ENCODE measurements around the gene LIG1. TPM values are rescaled to one million over a fixed set of nuclear protein-coding genes. Genes with fewer than 3 reads are reported as not detected.

The LIG1 gene
- total and polyA plus RNA-seq, 2 donors from 2014 or later = 14.0 to 25.9 TPM

DNA sequence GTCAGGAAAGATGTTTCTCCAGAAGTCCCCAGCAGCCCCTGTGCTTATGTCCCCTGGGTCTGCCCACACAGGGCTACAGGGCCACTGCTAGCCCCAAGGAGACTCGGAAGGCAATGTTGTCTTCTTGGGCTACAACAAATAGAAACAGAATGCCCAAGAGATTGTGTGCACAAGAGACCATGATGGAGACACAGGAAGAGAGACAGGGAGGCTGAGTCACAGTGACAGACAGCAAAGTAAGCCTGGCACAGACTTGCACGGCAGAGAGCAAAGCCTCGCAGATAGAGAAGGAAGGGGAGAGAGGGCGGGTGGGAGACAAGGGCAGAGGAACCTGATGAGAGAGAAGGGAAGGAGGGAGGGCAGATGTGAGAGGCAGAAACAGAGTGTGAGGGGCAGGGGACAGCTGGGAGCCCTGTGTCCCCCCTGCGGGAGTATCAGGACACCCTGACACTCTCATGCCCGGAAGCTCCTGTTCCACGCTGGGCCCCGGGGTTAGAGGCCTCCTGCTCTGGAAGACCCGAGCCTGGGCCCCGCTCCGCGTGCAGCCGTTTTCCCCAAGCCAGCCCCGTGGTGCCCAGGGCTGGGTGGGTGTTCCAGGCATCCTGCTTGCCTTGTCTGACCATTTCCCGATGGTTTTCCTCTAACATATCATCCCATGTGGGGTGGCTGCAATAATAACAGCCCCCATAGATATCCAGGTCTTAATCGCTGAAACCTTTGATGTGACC is 56.8 kb downstream of the LIG1 start:
- FAIRE-seq = no peak
- intact Hi-C loops (cut with DNase I) = no loop called here

DNA sequence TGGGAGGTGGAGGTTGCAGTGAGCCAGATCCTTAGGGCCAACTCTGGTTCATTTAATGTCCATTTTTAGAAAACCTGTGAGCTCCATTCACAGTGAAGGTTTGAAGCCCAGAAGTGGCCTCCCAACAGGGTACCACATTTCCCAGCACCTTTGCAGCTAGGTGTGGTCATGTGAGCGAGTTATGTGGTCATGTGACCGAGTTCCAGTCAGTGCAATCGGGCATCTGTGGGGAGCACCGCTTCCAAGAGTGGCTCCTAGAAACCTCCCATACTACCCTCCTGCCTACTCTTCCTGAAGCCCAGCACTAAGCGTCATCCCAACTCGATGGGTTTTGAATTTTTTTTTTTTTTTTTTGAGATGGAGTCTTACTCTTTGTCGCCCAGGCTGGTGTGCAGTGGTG is 58.9 kb downstream of the LIG1 start:
- no peak for TF ChIP-seq CTCF (IDR thresholded peaks at IDR 0.05; ENCODE audit: borderline replicate concordance, extremely low read depth, insufficient read depth)

More for the DNA sequence above, 56.8 kb downstream of the LIG1 start:
- Histone ChIP-seq H3K9ac (ENCODE audit: low read length in 3 of 3) (no peak overlapping the region), H3K27ac (ENCODE audit: low read depth in 2 of 2, low read length in 2 of 2) (no peak overlapping the region), H3K36me3 (ENCODE audit: control insufficient read depth in 2 of 3, insufficient read depth in 3 of 3, low read length in 3 of 3) (no peaks in the 10 kb centered on the region), H3K4me1 (ENCODE audit: control insufficient read depth in 2 of 3, insufficient read depth in 2 of 3, low read depth in 1 of 3, low read length in 3 of 3) (peaks cover 0 to 5% (median 0%) of the 10 kb centered on the region in 3 donors), H3K4me3 (ENCODE audit: low read length in 3 of 3) (no peak overlapping the region), H3K27me3 (ENCODE audit: control insufficient read depth, insufficient read depth, low read length) (no peaks in the 10 kb centered on the region), H3K9me3 (ENCODE audit: control insufficient read depth in 2 of 3, insufficient read depth in 1 of 3, low read length in 3 of 3) (no peaks in the 10 kb centered on the region)
- DNase-seq = no peak
- no peak for TF ChIP-seq CTCF (IDR thresholded peaks at IDR 0.05; ENCODE audit: borderline replicate concordance, extremely low read depth, insufficient read depth)

DNA sequence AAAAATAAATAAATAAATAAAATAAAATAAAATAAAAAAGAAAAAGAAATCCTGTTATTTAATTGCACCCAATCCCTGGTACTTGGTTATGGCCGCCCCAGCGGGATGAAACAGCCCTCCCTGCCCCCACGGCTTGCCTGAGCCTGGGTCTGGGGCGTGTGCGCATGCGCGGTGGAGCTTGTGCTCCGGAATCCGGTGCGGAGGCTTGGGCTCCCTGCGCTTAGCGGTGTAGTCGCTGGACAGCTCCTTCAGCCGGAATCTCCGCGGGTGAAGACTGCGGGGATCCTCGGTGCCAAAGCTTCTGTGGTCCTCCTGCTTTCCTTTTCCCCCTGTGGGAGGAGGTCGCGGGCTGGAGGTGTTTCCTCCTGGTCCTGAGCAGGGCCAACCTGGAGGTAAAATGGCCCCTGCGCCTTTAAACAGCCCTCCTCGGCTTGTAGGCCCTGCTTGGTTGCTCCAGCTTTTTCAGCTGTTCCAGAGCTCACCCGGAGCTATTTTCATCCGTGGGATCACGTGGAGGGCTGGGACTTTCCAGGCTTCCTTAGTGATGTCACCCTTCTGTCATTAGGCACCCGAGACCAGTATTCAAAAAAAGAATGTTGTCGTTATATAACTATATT is 59.7 kb downstream of the LIG1 start, which contains the start of gene PLA2G4C:
TSS of gene PLA2G4C (minus strand) at position 468 of the 617 bp plus-strand sequence. CDS start 4,288 bp downstream, outside the sequence.
- Histone ChIP-seq H3K4me3 (ENCODE audit: low read length in 3 of 3) (peak within 1 kb of the TSS; percentile 61 to 71 (median 67)), H3K4me1 (ENCODE audit: control insufficient read depth in 2 of 3, insufficient read depth in 2 of 3, low read depth in 1 of 3, low read length in 3 of 3) (peaks cover 0 to 5% (median 0%) of the 10 kb centered on the region in 3 donors), H3K27ac (ENCODE audit: low read depth in 2 of 2, low read length in 2 of 2) (peak within 1 kb of the TSS; percentile 96 to 98), H3K9me3 (ENCODE audit: control insufficient read depth in 2 of 3, insufficient read depth in 1 of 3, low read length in 3 of 3) (no peaks in the 10 kb centered on the region), H3K36me3 (ENCODE audit: control insufficient read depth in 2 of 3, insufficient read depth in 3 of 3, low read length in 3 of 3) (no peaks in the 10 kb centered on the region), H3K9ac (ENCODE audit: low read length in 3 of 3) (peak within 1 kb of the TSS; percentile 18 to 81 (median 78)), H3K27me3 (ENCODE audit: control insufficient read depth, insufficient read depth, low read length) (no peaks in the 10 kb centered on the region)
- FAIRE-seq (peak; percentile 21), DNase-seq (peak; percentile 91 to 96 (median 95))
- no peak for TF ChIP-seq CTCF (IDR thresholded peaks at IDR 0.05; ENCODE audit: borderline replicate concordance, extremely low read depth, insufficient read depth)
- intact Hi-C loops (cut with DNase I) = no loop called here

More for the DNA sequence above, 58.9 kb downstream of the LIG1 start:
- intact Hi-C loops (cut with DNase I) = no loop called here
- Histone ChIP-seq H3K4me1 (ENCODE audit: control insufficient read depth in 2 of 3, insufficient read depth in 2 of 3, low read depth in 1 of 3, low read length in 3 of 3) (peaks cover 0 to 5% (median 0%) of the 10 kb centered on the region in 3 donors), H3K4me3 (ENCODE audit: low read length in 3 of 3) (peak overlapping the region in 1 of 3 donors; percentile 71), H3K36me3 (ENCODE audit: control insufficient read depth in 2 of 3, insufficient read depth in 3 of 3, low read length in 3 of 3) (no peaks in the 10 kb centered on the region), H3K9me3 (ENCODE audit: control insufficient read depth in 2 of 3, insufficient read depth in 1 of 3, low read length in 3 of 3) (no peaks in the 10 kb centered on the region), H3K27ac (ENCODE audit: low read depth in 2 of 2, low read length in 2 of 2) (peak overlapping the region; percentile 96 to 98), H3K27me3 (ENCODE audit: control insufficient read depth, insufficient read depth, low read length) (no peaks in the 10 kb centered on the region), H3K9ac (ENCODE audit: low read length in 3 of 3) (no peak overlapping the region)
- peak in 1 of 5 donors; percentile 25 for DNase-seq
- no peak for FAIRE-seq

All from kidney (tissue), 14 donors.